ENCODE measurements around the gene FRMPD2.

FRMPD2 gene

DNA sequence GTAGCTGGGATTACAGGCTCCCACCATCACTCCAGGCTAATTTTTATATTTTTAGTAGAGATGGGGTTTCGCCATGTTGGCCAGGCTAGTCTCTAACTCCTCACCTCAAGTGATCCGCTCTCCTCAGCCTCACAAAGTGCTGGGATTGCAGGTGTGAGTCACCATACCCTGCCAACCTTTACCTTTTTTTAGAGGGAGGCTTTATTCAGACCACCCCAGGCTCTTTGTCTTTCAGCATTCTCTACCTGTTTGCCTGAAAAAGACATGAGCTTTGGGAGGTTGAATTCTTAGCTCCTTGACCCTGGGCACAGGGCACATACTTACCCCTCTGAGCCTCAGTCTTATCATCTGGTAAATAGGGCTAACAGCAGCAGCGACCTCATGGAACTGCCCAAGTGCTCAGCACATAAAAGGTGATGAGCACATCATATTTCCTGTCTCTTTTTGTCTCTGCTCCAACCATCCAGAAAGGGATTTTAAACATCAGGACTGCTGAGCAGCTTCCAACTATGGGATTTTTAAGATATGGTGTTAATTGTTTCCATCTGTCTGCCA, 17.0 kb downstream of the FRMPD2 start:
- TF ChIP-seq, protein P1, sequence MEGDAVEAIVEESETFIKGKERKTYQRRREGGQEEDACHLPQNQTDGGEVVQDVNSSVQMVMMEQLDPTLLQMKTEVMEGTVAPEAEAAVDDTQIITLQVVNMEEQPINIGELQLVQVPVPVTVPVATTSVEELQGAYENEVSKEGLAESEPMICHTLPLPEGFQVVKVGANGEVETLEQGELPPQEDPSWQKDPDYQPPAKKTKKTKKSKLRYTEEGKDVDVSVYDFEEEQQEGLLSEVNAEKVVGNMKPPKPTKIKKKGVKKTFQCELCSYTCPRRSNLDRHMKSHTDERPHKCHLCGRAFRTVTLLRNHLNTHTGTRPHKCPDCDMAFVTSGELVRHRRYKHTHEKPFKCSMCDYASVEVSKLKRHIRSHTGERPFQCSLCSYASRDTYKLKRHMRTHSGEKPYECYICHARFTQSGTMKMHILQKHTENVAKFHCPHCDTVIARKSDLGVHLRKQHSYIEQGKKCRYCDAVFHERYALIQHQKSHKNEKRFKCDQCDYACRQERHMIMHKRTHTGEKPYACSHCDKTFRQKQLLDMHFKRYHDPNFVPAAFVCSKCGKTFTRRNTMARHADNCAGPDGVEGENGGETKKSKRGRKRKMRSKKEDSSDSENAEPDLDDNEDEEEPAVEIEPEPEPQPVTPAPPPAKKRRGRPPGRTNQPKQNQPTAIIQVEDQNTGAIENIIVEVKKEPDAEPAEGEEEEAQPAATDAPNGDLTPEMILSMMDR (IDR thresholded peaks at IDR 0.05; ENCODE audit: borderline replicate concordance, insufficient read depth, low read depth, low read length) = no peak
- no peak overlapping the region for H3K4me3 ChIP-seq (ENCODE audit: low read depth, low read length)

DNA sequence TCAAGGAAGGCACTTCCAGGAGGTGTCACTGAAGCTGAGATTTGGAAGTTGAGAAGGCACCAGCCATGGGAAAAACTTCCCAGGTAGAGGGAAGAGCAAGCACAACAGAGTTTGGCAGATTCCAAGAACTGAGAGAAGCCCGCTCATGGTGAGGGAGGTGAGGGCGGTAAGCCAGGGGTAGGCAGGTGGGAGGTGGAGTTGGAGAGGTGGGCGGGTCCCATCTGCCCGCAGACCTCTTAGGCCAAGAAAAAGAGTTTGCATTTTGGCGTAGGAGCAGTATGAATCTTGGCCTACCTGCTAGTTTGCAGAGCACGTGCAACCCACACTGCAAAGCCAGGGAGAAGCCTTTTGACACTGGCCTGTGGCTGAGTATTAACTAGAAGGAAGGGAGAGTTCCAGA, 18.8 kb downstream of the FRMPD2 start:
- TF ChIP-seq, protein P1 (IDR thresholded peaks at IDR 0.05; ENCODE audit: borderline replicate concordance, insufficient read depth, low read depth, low read length) = no peak
- no peak overlapping the region for H3K4me3 ChIP-seq (ENCODE audit: low read depth, low read length)

DNA sequence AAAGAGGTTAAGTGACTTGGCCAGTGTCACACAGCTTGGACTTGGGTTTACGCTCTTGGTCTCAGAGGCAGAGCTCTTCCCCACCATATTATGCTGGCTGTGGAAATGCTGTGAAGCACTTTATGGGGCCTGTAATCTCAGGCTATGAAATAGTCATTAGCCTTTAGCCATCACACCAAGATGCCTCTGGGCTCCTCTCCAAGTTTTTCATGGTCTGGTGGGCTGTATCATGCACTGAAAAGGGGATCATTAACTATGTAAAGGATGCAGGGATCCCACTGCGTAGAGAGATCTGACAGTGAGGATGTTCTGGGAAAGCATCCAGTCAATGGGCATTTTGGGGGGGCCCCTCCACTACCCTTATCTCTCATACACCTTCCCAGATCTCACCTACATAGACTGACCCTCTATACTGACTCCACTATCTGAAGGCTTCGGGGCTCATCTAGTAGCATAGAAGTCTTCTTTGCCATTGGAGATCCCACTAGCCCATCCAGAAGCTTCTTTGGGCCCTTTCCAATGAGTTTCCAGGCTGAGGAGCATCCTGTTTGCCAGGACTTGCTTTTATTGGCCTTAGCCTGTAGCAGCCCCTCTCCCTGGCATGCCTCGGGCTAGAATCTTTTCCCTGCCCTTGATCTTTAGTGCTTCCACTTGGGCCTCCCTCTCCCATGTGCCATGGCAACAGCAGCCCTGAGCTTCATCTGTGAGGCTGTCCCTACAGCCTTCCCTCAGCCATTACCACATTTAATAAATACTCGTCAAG, 19.6 kb downstream of the FRMPD2 start:
- H3K4me3 ChIP-seq (ENCODE audit: low read depth, low read length) = no peak overlapping the region
- TF ChIP-seq, protein P1 (IDR thresholded peaks at IDR 0.05; ENCODE audit: borderline replicate concordance, insufficient read depth, low read depth, low read length) = no peak

DNA sequence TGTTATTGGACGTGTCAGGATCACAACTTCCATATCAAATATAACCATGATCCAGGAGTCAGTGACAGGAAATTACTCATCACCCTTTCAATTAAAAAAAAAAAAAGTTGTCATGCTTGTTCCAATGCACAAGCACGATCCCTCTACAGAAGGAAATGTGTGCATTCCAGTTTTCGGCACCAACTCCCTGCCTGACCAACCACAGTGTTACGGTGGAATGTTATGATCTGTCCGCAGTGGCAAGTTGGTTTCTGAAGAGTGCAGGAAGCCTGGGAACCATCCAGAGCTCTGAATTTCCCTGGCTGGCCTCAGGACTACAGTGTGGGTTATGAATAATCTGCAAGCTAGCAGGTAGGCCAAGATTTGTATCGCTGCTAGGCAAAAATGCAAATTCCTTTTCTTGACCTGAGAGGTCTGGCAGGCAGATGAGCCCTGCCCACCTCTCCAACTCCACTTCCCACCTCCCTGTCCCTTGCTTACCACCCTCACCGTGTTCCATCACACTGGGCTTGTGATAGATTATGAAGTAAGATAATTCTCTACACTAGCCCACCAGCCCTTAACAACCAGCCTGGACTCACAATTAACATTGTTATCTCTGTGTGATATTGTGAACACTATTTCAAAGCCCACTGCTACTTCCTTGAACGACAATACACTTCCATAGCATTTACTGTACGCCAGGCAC, 20.4 kb downstream of the FRMPD2 start:
- TF ChIP-seq, protein P1 (IDR thresholded peaks at IDR 0.05; ENCODE audit: borderline replicate concordance, insufficient read depth, low read depth, low read length) = no peak
- H3K4me3 ChIP-seq (ENCODE audit: low read depth, low read length) = no peak overlapping the region

DNA sequence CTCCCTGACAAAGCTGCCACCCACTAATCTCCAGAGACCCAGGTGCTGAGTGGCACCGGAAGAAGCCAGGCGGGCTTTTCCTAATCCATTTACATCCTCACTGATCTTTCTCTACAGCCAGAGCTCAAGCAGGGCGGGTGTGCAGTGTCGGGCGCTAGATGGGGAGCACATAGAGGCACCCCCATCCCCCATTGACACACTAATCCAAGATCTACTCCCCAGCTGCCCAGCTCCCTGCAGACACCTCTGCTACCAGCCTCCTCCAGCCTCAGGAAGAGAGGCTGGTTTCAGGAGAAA, 22.2 kb downstream of the FRMPD2 start:
- TF ChIP-seq, protein P1 (IDR thresholded peaks at IDR 0.05; ENCODE audit: borderline replicate concordance, insufficient read depth, low read depth, low read length) = no peak
- no peak overlapping the region for H3K4me3 ChIP-seq (ENCODE audit: low read depth, low read length)

DNA sequence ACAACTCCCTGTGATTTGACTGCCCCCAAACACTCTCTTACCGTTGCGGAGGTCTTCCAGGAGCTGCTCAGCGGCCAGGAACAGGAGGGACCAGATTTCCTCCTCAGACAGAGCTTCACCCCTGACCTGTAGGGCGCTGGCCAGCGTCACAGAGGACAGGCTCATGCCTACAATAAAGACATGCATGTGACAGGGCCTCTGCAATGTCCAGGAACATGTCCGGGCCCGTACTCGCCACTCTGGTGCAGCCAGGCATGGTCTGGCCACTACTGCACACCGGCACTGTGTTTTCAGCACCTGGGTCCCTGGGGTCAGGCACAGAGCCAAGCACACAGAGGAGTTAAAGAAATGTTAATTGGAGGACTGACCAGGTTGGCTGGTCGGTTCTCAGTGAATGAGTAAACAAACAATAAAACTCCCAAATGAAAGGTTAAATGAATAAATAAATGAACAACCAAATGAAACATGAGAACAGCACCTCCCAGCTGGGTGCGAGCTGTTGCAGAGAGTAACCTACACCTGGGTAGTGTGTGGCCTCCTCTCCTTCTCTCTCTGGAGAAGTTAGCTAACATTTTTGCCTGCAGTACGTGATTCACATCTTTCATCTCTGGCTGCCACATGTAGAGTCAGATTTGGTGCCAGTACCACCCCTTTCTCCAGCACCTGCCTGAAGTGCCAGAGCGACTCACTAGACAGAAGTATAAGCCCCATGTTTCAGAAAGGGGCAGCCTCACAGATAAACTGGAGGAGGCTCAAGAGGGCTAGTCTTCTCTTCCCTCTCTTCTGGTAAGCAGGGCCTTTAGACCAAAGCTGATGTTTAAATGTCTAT, 22.8 kb downstream of the FRMPD2 start:
- TF ChIP-seq, protein P1 (IDR thresholded peaks at IDR 0.05; ENCODE audit: borderline replicate concordance, insufficient read depth, low read depth, low read length) = no peak
- no peak overlapping the region for H3K4me3 ChIP-seq (ENCODE audit: low read depth, low read length)

Data from GM12875 (cell line).